AG10803 (cell line): ENCODE results near the gene TYW1B.
A peak's percentile ranks its signal among the peaks of the same experiment; 100 is the strongest.
"Not testable (repeated sequence)": the region's sequence is repeated elsewhere in the genome, so short reads cannot be mapped to it uniquely, and the experiment has no call there.

Source experiments
- DNase-seq: peaks from one replicate; pipeline ENCODE4 v3.0.0; 2010; ENCODE audit warnings: low read depth
- H3K4me3 ChIP-seq: 2 replicates; pipeline ENCODE4 v1.5.1; 2011; ENCODE audit warnings: mild to moderate bottlenecking, low read length, control low read depth
- CTCF ChIP-seq: conservative IDR thresholded peaks from 2 replicates; pipeline ENCODE4 v1.5.1; 2011; ENCODE audit warnings: mild to moderate bottlenecking, low read length, control low read depth, inconsistent platforms

TYW1B gene

GRCh38 chr7:72625721-72626423 is 202.1 kb downstream of the TYW1B start:
- not testable (repeated sequence) for H3K4me3 ChIP-seq, DNase-seq

- no peak for DNase-seq
- H3K4me3 ChIP-seq: no peak overlapping the region
- no peak for TF ChIP-seq CTCF
Measured at GRCh38 chr7:72622532-72622931, 205.5 kb downstream of the TYW1B start.

GRCh38 chr7:72621761-72622187 is 206.2 kb downstream of the TYW1B start:
- DNase-seq: not testable (repeated sequence)

GRCh38 chr7:72620923-72621322 is 207.1 kb downstream of the TYW1B start:
- not testable (repeated sequence) for H3K4me3 ChIP-seq, DNase-seq

More at GRCh38 chr7:72621761-72622187, 206.2 kb downstream of the TYW1B start:
- H3K4me3 ChIP-seq: not testable (repeated sequence)

- DNase-seq, H3K4me3 ChIP-seq: not testable (repeated sequence)
Measured at GRCh38 chr7:72618435-72619180, 209.4 kb downstream of the TYW1B start.

GRCh38 chr7:72609761-72610160 is 218.2 kb downstream of the TYW1B start:
- not testable (repeated sequence) for DNase-seq, H3K4me3 ChIP-seq

- H3K4me3 ChIP-seq, DNase-seq: not testable (repeated sequence)
Measured at GRCh38 chr7:72607988-72608387, 220.0 kb downstream of the TYW1B start.

GRCh38 chr7:72605863-72606431 is 222.1 kb downstream of the TYW1B start:
- DNase-seq, H3K4me3 ChIP-seq: not testable (repeated sequence)

GRCh38 chr7:72604771-72605611 is 223.0 kb downstream of the TYW1B start:
- peak; percentile 5 for DNase-seq
- not testable (repeated sequence) for H3K4me3 ChIP-seq

- DNase-seq, H3K4me3 ChIP-seq: not testable (repeated sequence)
Measured at GRCh38 chr7:72603476-72603875, 224.5 kb downstream of the TYW1B start.

- no peak overlapping the region for H3K4me3 ChIP-seq
- no peak for DNase-seq
- TF ChIP-seq CTCF: no peak
Measured at GRCh38 chr7:72603073-72603472, 224.9 kb downstream of the TYW1B start.

GRCh38 chr7:72601683-72602082 is 226.3 kb downstream of the TYW1B start:
- not testable (repeated sequence) for DNase-seq, H3K4me3 ChIP-seq

- H3K4me3 ChIP-seq, DNase-seq: not testable (repeated sequence)
Measured at GRCh38 chr7:72590023-72590422, 238.0 kb downstream of the TYW1B start.

GRCh38 chr7:72587267-72587666 is 240.7 kb downstream of the TYW1B start:
- DNase-seq, H3K4me3 ChIP-seq: not testable (repeated sequence)

GRCh38 chr7:72584576-72584975 is 243.4 kb downstream of the TYW1B start:
- H3K4me3 ChIP-seq, DNase-seq: not testable (repeated sequence)

GRCh38 chr7:72583620-72584361 is 244.2 kb downstream of the TYW1B start:
- H3K4me3 ChIP-seq, DNase-seq: not testable (repeated sequence)
